ENCODE data around the gene PDSS2. TPM values are rescaled to one million over a fixed set of nuclear protein-coding genes. Genes with fewer than 3 reads are reported as not detected.
A peak's percentile ranks its signal among the peaks of the same experiment; 100 is the strongest.

Gene PDSS2
- total and polyA plus RNA-seq, 2 of the 4 experiments (the other 2 are of a cell fraction): 8.6 to 9.2 TPM

DNA sequence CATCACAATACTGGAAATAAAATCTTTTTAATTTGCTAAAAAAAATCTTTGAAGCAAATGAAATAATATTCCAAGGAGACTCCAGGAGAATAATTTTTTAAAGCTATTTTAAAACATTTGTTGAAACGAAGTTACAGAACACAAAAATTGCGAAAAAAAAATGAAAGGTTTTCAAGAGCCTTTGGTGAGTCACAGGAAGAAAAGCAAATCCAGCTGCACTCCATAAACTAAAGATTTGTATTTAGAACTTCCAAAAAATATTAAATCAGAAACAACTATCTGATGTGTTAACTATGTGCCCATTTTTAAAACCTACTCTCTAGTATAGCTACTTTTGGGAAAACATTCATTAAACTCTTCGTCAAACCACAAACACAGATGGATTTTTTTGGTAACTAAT lies 23.6 kb downstream of the PDSS2 start:
- WGBS, 2 experiments (ENCODE audit: extremely low coverage in 2 of 2, insufficient read length in 1 of 2): no CpG with 5 or more reads among the region's 3 CpGs
- POLR2A ChIA-PET (ENCODE audit: unreplicated experiment): interaction anchor here (0.5 kb wide), 1 partner anchor 104 kb away, joined by 5 read pairs; no protein-coding TSS in a partner anchor
- DNase-seq: peak; percentile 54

More for the DNA sequence above, 23.6 kb downstream of the PDSS2 start:
- Histone ChIP-seq H4K91ac (ENCODE audit: insufficient read depth, low read depth, low read length) (no peak overlapping the region), H2BK15ac (ENCODE audit: low read depth, low read length) (no peak overlapping the region), H3K27ac (ENCODE audit: insufficient read depth, low read length) (no peak overlapping the region), H3K79me1 (ENCODE audit: low read depth in 1 of 2, low read length in 2 of 2) (peaks cover 23 to 32% of the 10 kb centered on the region in 2 experiments), H2BK5ac (ENCODE audit: low read depth, low read length, poor library complexity, severe bottlenecking) (no peak overlapping the region), H3K36me3 (ENCODE audit: control insufficient read depth, insufficient read depth, low read length) (no peaks in the 10 kb centered on the region), H2AK5ac (ENCODE audit: low read depth, low read length) (no peak overlapping the region), H3K14ac (replicated peaks; ENCODE audit: low read depth, low read length) (no peak overlapping the region), H4K20me1 (ENCODE audit: insufficient read depth, low read length) (no peaks in the 10 kb centered on the region), H3K4me1 (ENCODE audit: control insufficient read depth, insufficient read depth, low read length) (peaks cover 4% of the 10 kb centered on the region; the same call in 1 of the 2 replicates), H3K9me3 (ENCODE audit: control insufficient read depth, insufficient read depth, low read length) (no peaks in the 10 kb centered on the region), H3K18ac (ENCODE audit: low read depth, low read length) (no peak overlapping the region), H2BK20ac (ENCODE audit: low read depth, low read length) (no peak overlapping the region), H3K9me1 (ENCODE audit: insufficient read depth, low read length) (no peaks in the 10 kb centered on the region; the same call in 1 of the 2 replicates), H3K4me3 (ENCODE audit: insufficient read depth, low read depth, low read length) (no peak overlapping the region), H2BK120ac (ENCODE audit: low read depth, low read length) (no peak overlapping the region), H4K5ac (ENCODE audit: low read depth, low read length) (no peak overlapping the region), H3K4me2 (ENCODE audit: low read depth, low read length) (peak overlapping the region; percentile 50), H4K8ac (ENCODE audit: low read depth in 2 of 2, low read length in 2 of 2) (no peak overlapping the region), H3K56ac (ENCODE audit: extremely low read depth, insufficient read depth, low read length) (no peak overlapping the region), H3K9ac (ENCODE audit: low read depth, low read length) (no peak overlapping the region), H3K27me3 (ENCODE audit: control insufficient read depth, insufficient read depth, low read length) (no peaks in the 10 kb centered on the region), H3K4ac (ENCODE audit: low read depth, low read length) (no peak overlapping the region), H2AFZ (replicated peaks; ENCODE audit: low read length, poor library complexity) (no peak overlapping the region), H3K23ac (ENCODE audit: low read depth, low read length) (no peak overlapping the region), H2AK9ac (replicated peaks; ENCODE audit: low read depth, low read length, poor library complexity) (no peak overlapping the region)
- TF ChIP-seq FOS (IDR thresholded peaks at IDR 0.05; ENCODE audit: low read depth, low read length) (no peak), RFX5 (IDR thresholded peaks at IDR 0.05; ENCODE audit: low read depth, low read length) (no peak), MAFK (IDR thresholded peaks at IDR 0.05; ENCODE audit: low read depth, low read length) (no peak), CHD1 (IDR thresholded peaks at IDR 0.05; ENCODE audit: low read depth, low read length) (no peak), POLR2A (IDR thresholded peaks at IDR 0.05; ENCODE audit: low read depth, low read length) (no peak), NFE2L2 (IDR thresholded peaks at IDR 0.05; ENCODE audit: low read depth, low read length) (no peak), MAZ (IDR thresholded peaks at IDR 0.05; ENCODE audit: borderline replicate concordance, low read depth, low read length) (no peak), RCOR1 (IDR thresholded peaks at IDR 0.05; ENCODE audit: insufficient replicate concordance, low read length) (no peak)
- TF ChIP-seq, protein P1, sequence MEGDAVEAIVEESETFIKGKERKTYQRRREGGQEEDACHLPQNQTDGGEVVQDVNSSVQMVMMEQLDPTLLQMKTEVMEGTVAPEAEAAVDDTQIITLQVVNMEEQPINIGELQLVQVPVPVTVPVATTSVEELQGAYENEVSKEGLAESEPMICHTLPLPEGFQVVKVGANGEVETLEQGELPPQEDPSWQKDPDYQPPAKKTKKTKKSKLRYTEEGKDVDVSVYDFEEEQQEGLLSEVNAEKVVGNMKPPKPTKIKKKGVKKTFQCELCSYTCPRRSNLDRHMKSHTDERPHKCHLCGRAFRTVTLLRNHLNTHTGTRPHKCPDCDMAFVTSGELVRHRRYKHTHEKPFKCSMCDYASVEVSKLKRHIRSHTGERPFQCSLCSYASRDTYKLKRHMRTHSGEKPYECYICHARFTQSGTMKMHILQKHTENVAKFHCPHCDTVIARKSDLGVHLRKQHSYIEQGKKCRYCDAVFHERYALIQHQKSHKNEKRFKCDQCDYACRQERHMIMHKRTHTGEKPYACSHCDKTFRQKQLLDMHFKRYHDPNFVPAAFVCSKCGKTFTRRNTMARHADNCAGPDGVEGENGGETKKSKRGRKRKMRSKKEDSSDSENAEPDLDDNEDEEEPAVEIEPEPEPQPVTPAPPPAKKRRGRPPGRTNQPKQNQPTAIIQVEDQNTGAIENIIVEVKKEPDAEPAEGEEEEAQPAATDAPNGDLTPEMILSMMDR (conservative IDR thresholded peaks at IDR 0.05; ENCODE audit: low read depth, low read length): no peak
- no TSS peak for BruUV-seq (replicated peaks)
- intact Hi-C loops (cut with micrococcal nuclease): no loop called here
- ATAC-seq (ENCODE audit: low read depth): peak; percentile 71
- CTCF ChIA-PET: interaction anchor here (0.6 to 1.0 kb wide), 5 partner anchors 118 to 411 kb away, joined by 3 to 5 read pairs (median 4); no protein-coding TSS in a partner anchor
- in situ Hi-C loops (cut with MboI; ENCODE audit: low sequenced_read_pairs): no loop called here
- dilution Hi-C loops (cut with HindIII; ENCODE audit: low sequenced_read_pairs, unreplicated experiment): no loop called here

All from IMR-90 (cell line).